Keratinocyte (primary cell): ENCODE data around the gene IQCE. TPM values are rescaled to one million over a fixed set of nuclear protein-coding genes. Genes with fewer than 3 reads are reported as not detected.

Source experiments
- DNase-seq: peaks from one replicate; pipeline ENCODE4 v3.0.0-alpha.2; 2011; ENCODE audit warnings: low read depth, missing footprints, low spot score
- FAIRE-seq: peaks from 2 replicates; lab custom pipeline; 2011; peaks lifted over from hg19 to GRCh38; lab: Jason Lieb, UNC
- H2AFZ ChIP-seq: 2 replicates; pipeline ENCODE4 v1.6.0; 2012; ENCODE audit warnings: low read length, control low read depth, inconsistent platforms; ENCODE audit not compliant: control insufficient read depth
- H3K27ac ChIP-seq: 2 replicates; pipeline ENCODE4 v1.5.1; 2011; ENCODE audit warnings: low read length; ENCODE audit not compliant: control insufficient read depth, insufficient read depth
- H3K27me3 ChIP-seq: 3 replicates; pipeline ENCODE4 v1.6.0; 2011; ENCODE audit warnings: low read length; ENCODE audit not compliant: control insufficient read depth, insufficient read depth; ENCODE audit errors: extremely low read depth
- H3K36me3 ChIP-seq, 2 experiments: 2 replicates in 1 of 2; 3 replicates in 1 of 2; pipeline ENCODE4 v1.5.1; 2011; ENCODE audit warnings: low read length in 2 of 2, mild to moderate bottlenecking in 1 of 2; ENCODE audit not compliant: control insufficient read depth in 2 of 2, insufficient read depth in 2 of 2; ENCODE audit errors: extremely low read depth in 1 of 2
- H3K4me1 ChIP-seq: 3 replicates; pipeline ENCODE4 v1.5.1; 2011; ENCODE audit warnings: low read length; ENCODE audit not compliant: control insufficient read depth, insufficient read depth; ENCODE audit errors: extremely low read depth
- H3K4me2 ChIP-seq: 3 replicates; pipeline ENCODE4 v1.6.0; 2011; ENCODE audit warnings: low read depth, low read length; ENCODE audit not compliant: control insufficient read depth, insufficient read depth; ENCODE audit errors: extremely low read depth
- H3K4me3 ChIP-seq, 3 experiments: fragments of 200-600 bp in 1 of 3; sonication (generic) in 1 of 3; 2 replicates in 2 of 3; 3 replicates in 1 of 3; pipeline ENCODE4 v1.5.1; 2011 to 2016; ENCODE audit warnings: low read length in 3 of 3, mild to moderate bottlenecking in 3 of 3, control low read depth in 2 of 3, inconsistent platforms in 1 of 3, low read depth in 1 of 3, mixed read lengths in 1 of 3, mixed run types in 1 of 3, moderate library complexity in 1 of 3; ENCODE audit not compliant: control insufficient read depth in 2 of 3, insufficient read depth in 2 of 3; ENCODE audit errors: extremely low read depth in 1 of 3
- H3K79me2 ChIP-seq: 2 replicates; pipeline ENCODE4 v1.6.0; 2012; ENCODE audit warnings: low read length; ENCODE audit not compliant: control insufficient read depth, insufficient read depth
- H3K9ac ChIP-seq: 3 replicates; pipeline ENCODE4 v1.6.0; 2011; ENCODE audit warnings: low read length; ENCODE audit not compliant: control insufficient read depth, insufficient read depth; ENCODE audit errors: extremely low read depth
- H3K9me1 ChIP-seq: 3 replicates; pipeline ENCODE4 v1.6.0; 2011; ENCODE audit warnings: low read length; ENCODE audit not compliant: control insufficient read depth, insufficient read depth; ENCODE audit errors: extremely low read depth
- H3K9me3 ChIP-seq: 2 replicates; pipeline ENCODE4 v1.5.1; 2012; ENCODE audit warnings: low read depth, low read length; ENCODE audit not compliant: control insufficient read depth
- H4K20me1 ChIP-seq: 3 replicates; pipeline ENCODE4 v1.6.0; 2011; ENCODE audit warnings: low read length; ENCODE audit not compliant: control insufficient read depth, insufficient read depth; ENCODE audit errors: extremely low read depth
- EZH2 ChIP-seq: IDR thresholded peaks from one replicate; pipeline ENCODE4 v1.6.1; 2012; ENCODE audit warnings: inconsistent platforms, mild to moderate bottlenecking, low read length, moderate library complexity
- dilution Hi-C: fragments of 300-500 bp; cut with MboI; formaldehyde crosslinking; loops from one replicate; pipeline ENCODE4 v1.7.0; 2020; ENCODE audit warnings: low sequenced_read_pairs; ENCODE audit not compliant: extremely low pct_ligation_motif_present
- polyA plus RNA-seq, 5 experiments: library from polyadenylated mRNA; depleted of rRNA in 3 of 5; stranded (reverse) in 3 of 5; stranded (forward) in 1 of 5; unstranded in 1 of 5; fragments of >200 nt; gene quantifications; 1 replicate in 1 of 5; 2 replicates in 3 of 5; 3 replicates in 1 of 5; pipeline versions ENCODE4 v1.2.1 to v1.2.3, GENCODE V29; 2011 to 2012; ENCODE audit warnings: missing spikeins in 2 of 5, low read depth in 1 of 5, low replicate concordance in 1 of 5
- TF ChIP-seq, protein P1 (sequence below), 3 experiments: IDR thresholded peaks in 1 of 3; conservative IDR thresholded peaks in 1 of 3; optimal IDR thresholded peaks in 1 of 3; 2 replicates in 2 of 3; 3 replicates in 1 of 3; pipeline versions ENCODE3 to v1.5.1; 2011; ENCODE audit warnings: low read length in 3 of 3, mild to moderate bottlenecking in 3 of 3, moderate library complexity in 2 of 3, control low read depth in 1 of 3, inconsistent platforms in 1 of 3; ENCODE audit not compliant: insufficient read depth in 2 of 3; ENCODE audit errors: extremely low read depth in 1 of 3

The IQCE gene
- polyA plus RNA-seq, 1 donor (not counting 4 experiments of a cell fraction or from before 2014, with no cell fraction given), result 5.2 TPM

DNA sequence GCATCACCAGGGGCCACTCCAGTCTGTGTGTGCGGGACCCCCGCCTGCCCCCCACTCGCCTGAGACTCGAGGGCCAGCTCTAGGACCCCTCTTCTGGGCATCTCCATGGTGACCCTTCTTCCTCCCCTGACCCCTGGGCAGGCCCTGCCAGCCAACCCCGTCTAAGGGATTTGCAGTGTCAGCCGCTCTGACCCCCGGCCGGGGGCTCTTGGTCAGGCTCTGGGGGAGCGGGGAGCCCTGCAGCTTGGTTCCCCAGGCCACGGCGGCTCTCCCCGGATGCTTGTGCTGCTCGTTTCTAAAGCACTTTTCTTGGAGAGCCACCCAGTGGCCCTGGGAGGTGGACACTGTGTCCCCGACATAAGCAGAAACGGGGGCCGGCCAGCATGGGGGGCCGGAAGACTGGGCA, 78.3 kb downstream of the IQCE start:
- Histone ChIP-seq H3K9me3 (no peaks in the 10 kb centered on the region), H3K4me2 (no peak overlapping the region), H3K4me1 (peaks cover 29% of the 10 kb centered on the region), H3K9me1 (peaks cover 5% of the 10 kb centered on the region), H4K20me1 (peaks cover 13% of the 10 kb centered on the region), H3K4me3 (no peak overlapping the region), H3K27me3 (no peaks in the 10 kb centered on the region), H3K9ac (no peak overlapping the region), H2AFZ (no peak overlapping the region), H3K36me3 (peaks cover 2 to 3% of the 10 kb centered on the region in 2 experiments), H3K79me2 (peaks cover 74% of the 10 kb centered on the region), H3K27ac (no peak overlapping the region)
- TF ChIP-seq, protein P1, sequence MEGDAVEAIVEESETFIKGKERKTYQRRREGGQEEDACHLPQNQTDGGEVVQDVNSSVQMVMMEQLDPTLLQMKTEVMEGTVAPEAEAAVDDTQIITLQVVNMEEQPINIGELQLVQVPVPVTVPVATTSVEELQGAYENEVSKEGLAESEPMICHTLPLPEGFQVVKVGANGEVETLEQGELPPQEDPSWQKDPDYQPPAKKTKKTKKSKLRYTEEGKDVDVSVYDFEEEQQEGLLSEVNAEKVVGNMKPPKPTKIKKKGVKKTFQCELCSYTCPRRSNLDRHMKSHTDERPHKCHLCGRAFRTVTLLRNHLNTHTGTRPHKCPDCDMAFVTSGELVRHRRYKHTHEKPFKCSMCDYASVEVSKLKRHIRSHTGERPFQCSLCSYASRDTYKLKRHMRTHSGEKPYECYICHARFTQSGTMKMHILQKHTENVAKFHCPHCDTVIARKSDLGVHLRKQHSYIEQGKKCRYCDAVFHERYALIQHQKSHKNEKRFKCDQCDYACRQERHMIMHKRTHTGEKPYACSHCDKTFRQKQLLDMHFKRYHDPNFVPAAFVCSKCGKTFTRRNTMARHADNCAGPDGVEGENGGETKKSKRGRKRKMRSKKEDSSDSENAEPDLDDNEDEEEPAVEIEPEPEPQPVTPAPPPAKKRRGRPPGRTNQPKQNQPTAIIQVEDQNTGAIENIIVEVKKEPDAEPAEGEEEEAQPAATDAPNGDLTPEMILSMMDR (optimal IDR thresholded peaks at IDR 0.05 in 1 of 3, IDR thresholded peaks at IDR 0.05 in 1 of 3, conservative IDR thresholded peaks at IDR 0.05 in 1 of 3; ENCODE audit: extremely low read depth in 1 of 3, insufficient read depth in 2 of 3, low read length in 3 of 3), result no peak
- TF ChIP-seq EZH2, result no peak
- DNase-seq (no peak), FAIRE-seq (no peak)
- dilution Hi-C loops, result no loop called here

DNA sequence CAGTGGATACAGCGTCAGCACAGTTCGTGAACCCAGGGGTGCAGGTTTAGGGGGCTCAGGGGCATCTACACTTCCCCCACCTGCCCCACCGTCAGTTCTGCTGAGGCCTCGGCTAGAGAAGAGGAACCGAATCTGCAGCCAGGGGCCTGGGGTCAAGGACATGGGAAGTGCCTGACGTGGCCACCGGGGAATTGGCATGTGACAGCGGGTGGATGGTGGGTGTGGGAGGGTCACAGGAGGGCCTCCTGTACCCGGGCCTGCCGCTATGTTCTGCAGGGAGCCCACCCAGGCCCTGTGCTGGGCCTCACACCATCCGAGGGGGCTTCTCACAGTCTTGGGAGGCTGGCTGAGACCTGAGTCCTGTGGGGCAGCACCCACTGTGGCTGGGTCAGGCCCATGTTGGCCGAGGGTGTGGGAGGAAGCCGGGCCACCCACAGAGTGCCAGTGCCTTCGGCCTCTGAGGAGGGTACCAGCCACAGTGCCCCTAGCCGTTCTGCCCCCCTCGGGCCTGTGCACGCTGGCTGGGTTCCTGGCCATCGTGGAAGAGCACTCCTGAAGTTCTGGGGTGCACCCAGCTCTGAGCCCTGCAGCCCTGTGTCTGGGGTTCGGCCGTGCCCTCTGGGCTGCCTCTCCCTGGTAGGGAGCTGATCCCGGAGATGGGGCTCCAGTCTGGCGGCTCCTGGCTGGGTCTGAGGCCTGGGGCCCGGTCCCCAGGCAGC, 78.9 kb downstream of the IQCE start:
- H3K4me1 ChIP-seq, result peaks cover 29% of the 10 kb centered on the region
- dilution Hi-C loops, result no loop called here
- H3K9me3 ChIP-seq, result no peaks in the 10 kb centered on the region
- TF ChIP-seq, protein P1 (optimal IDR thresholded peaks at IDR 0.05 in 1 of 3, IDR thresholded peaks at IDR 0.05 in 1 of 3, conservative IDR thresholded peaks at IDR 0.05 in 1 of 3; ENCODE audit: extremely low read depth in 1 of 3, insufficient read depth in 2 of 3, low read length in 3 of 3), result no peak
- TF ChIP-seq EZH2, result no peak
- no peak for FAIRE-seq
- peaks cover 2 to 3% of the 10 kb centered on the region in 2 experiments for H3K36me3 ChIP-seq
- H2AFZ ChIP-seq, result no peak overlapping the region
- no peak overlapping the region for H3K4me3 ChIP-seq
- H3K9ac ChIP-seq, result no peak overlapping the region
- no peak overlapping the region for H3K27ac ChIP-seq
- H3K79me2 ChIP-seq, result peaks cover 69% of the 10 kb centered on the region
- H3K4me2 ChIP-seq, result no peak overlapping the region
- DNase-seq, result no peak
- H4K20me1 ChIP-seq, result peaks cover 13% of the 10 kb centered on the region
- H3K9me1 ChIP-seq, result peaks cover 5% of the 10 kb centered on the region
- H3K27me3 ChIP-seq, result no peaks in the 10 kb centered on the region
